Duodenal mucosa (tissue), 2 donors: ENCODE measurements around the gene TELO2.

Source experiments
- H3K27ac ChIP-seq: one replicate; pipeline ENCODE4 v1.7.0; 2013; ENCODE audit warnings: low read depth, low read length
- H3K27me3 ChIP-seq, 2 donors: one replicate each; pipeline ENCODE4 v1.7.0; 2013; ENCODE audit warnings: low read length in 2 of 2, control low read depth in 1 of 2; ENCODE audit not compliant: insufficient read depth in 2 of 2, control insufficient read depth in 1 of 2
- H3K36me3 ChIP-seq, 2 donors: one replicate each; pipeline ENCODE4 v1.7.0; 2013; ENCODE audit warnings: low read length in 2 of 2, control low read depth in 1 of 2; ENCODE audit not compliant: insufficient read depth in 2 of 2, control insufficient read depth in 1 of 2
- H3K4me1 ChIP-seq, 2 donors: one replicate each; pipeline ENCODE4 v1.7.0; 2013; ENCODE audit warnings: low read length in 2 of 2, control low read depth in 1 of 2; ENCODE audit not compliant: insufficient read depth in 2 of 2, control insufficient read depth in 1 of 2
- H3K4me3 ChIP-seq, 2 donors: one replicate each; pipeline ENCODE4 v1.7.0; 2013; ENCODE audit warnings: low read length in 2 of 2, low read depth in 1 of 2
- H3K9ac ChIP-seq, 2 donors: one replicate each; pipeline ENCODE4 v1.7.0; 2013; ENCODE audit warnings: low read length in 2 of 2, low read depth in 1 of 2
- H3K9me3 ChIP-seq, 2 donors: one replicate each; pipeline ENCODE4 v1.7.0; 2013; ENCODE audit warnings: low read length in 2 of 2, control low read depth in 1 of 2; ENCODE audit not compliant: control insufficient read depth in 1 of 2

The TELO2 gene

DNA sequence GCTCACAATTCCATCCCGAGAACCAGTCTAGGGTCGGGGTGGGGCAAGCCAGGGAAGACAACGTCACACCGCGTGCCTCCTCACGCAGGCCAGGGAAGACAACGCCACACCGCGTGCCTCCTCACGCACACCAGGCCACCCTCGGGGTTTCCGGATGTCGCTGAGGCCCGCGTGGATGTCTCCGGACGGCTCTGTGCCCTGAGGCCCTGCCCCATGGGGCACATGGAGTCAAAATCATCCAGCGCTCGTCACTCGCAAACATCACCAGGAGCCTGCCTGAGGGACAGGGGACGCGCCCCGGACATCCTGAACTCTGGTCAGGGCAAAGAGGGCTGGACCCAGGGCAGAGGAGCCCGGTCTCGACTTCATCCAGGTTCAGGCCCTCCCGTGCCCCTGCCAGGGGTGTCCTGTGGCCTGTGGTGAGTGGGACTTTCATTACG is 44.0 kb downstream of the TELO2 start:
- Histone ChIP-seq H3K27ac (peak overlapping the region; percentile 42), H3K4me3 (peak overlapping the region in 1 of 2 donors; percentile 36), H3K36me3 (peaks cover 0 to 21% of the 10 kb centered on the region in 2 donors)

GRCh38 chr16:1537763-1538289 is 44.7 kb downstream of the TELO2 start:
- no peak overlapping the region for H3K27ac ChIP-seq
- no peak overlapping the region for H3K4me3 ChIP-seq
- H3K9me3 ChIP-seq, result no peaks in the 10 kb centered on the region
- H3K4me1 ChIP-seq, result peaks cover 4 to 26% of the 10 kb centered on the region in 2 donors
- peaks cover 0 to 26% of the 10 kb centered on the region in 2 donors for H3K36me3 ChIP-seq
- H3K9ac ChIP-seq, result no peak overlapping the region
- no peaks in the 10 kb centered on the region for H3K27me3 ChIP-seq

More for the DNA sequence above, 44.0 kb downstream of the TELO2 start:
- Histone ChIP-seq H3K9me3 (no peaks in the 10 kb centered on the region), H3K27me3 (no peaks in the 10 kb centered on the region), H3K4me1 (peaks cover 0 to 21% of the 10 kb centered on the region in 2 donors), H3K9ac (peak overlapping the region in 1 of 2 donors; percentile 18)

- Histone ChIP-seq H3K27me3 (no peaks in the 10 kb centered on the region), H3K9ac (no peak overlapping the region), H3K9me3 (no peaks in the 10 kb centered on the region), H3K27ac (no peak overlapping the region), H3K4me3 (no peak overlapping the region), H3K36me3 (peaks cover 0 to 26% of the 10 kb centered on the region in 2 donors), H3K4me1 (peaks cover 9 to 34% of the 10 kb centered on the region in 2 donors)
These were observed 45.8 kb downstream of the TELO2 start for GRCh38 chr16:1538804-1539520.

GRCh38 chr16:1539720-1540555 is 46.8 kb downstream of the TELO2 start:
- Histone ChIP-seq H3K4me1 (peaks cover 10 to 35% of the 10 kb centered on the region in 2 donors), H3K27me3 (no peaks in the 10 kb centered on the region), H3K9ac (no peak overlapping the region), H3K4me3 (no peak overlapping the region), H3K9me3 (no peaks in the 10 kb centered on the region), H3K36me3 (peaks cover 0 to 26% of the 10 kb centered on the region in 2 donors), H3K27ac (no peak overlapping the region)

- H3K27ac ChIP-seq, result no peak overlapping the region
- no peak overlapping the region for H3K4me3 ChIP-seq
- H3K27me3 ChIP-seq, result no peaks in the 10 kb centered on the region
- H3K4me1 ChIP-seq, result peaks cover 14 to 39% of the 10 kb centered on the region in 2 donors
- peaks cover 0 to 26% of the 10 kb centered on the region in 2 donors for H3K36me3 ChIP-seq
- no peaks in the 10 kb centered on the region for H3K9me3 ChIP-seq
- H3K9ac ChIP-seq, result no peak overlapping the region
These were observed 47.3 kb downstream of the TELO2 start for GRCh38 chr16:1540556-1540855.

GRCh38 chr16:1541293-1542165 is 48.4 kb downstream of the TELO2 start:
- Histone ChIP-seq H3K9me3 (no peaks in the 10 kb centered on the region), H3K4me3 (no peak overlapping the region), H3K36me3 (peaks cover 0 to 26% of the 10 kb centered on the region in 2 donors), H3K27ac (no peak overlapping the region), H3K4me1 (peaks cover 22 to 40% of the 10 kb centered on the region in 2 donors), H3K27me3 (no peaks in the 10 kb centered on the region), H3K9ac (no peak overlapping the region)

GRCh38 chr16:1542166-1542500 is 49.0 kb downstream of the TELO2 start:
- Histone ChIP-seq H3K9ac (no peak overlapping the region), H3K9me3 (no peaks in the 10 kb centered on the region), H3K4me1 (peaks cover 22 to 35% of the 10 kb centered on the region in 2 donors), H3K36me3 (peaks cover 0 to 20% of the 10 kb centered on the region in 2 donors), H3K27ac (no peak overlapping the region), H3K27me3 (no peaks in the 10 kb centered on the region), H3K4me3 (no peak overlapping the region)

- Histone ChIP-seq H3K4me1 (peaks cover 22 to 36% of the 10 kb centered on the region in 2 donors), H3K27me3 (no peaks in the 10 kb centered on the region), H3K9me3 (no peaks in the 10 kb centered on the region), H3K36me3 (peaks cover 0 to 17% of the 10 kb centered on the region in 2 donors), H3K4me3 (no peak overlapping the region), H3K27ac (no peak overlapping the region), H3K9ac (no peak overlapping the region)
These were observed 49.4 kb downstream of the TELO2 start for GRCh38 chr16:1542533-1542932.

DNA sequence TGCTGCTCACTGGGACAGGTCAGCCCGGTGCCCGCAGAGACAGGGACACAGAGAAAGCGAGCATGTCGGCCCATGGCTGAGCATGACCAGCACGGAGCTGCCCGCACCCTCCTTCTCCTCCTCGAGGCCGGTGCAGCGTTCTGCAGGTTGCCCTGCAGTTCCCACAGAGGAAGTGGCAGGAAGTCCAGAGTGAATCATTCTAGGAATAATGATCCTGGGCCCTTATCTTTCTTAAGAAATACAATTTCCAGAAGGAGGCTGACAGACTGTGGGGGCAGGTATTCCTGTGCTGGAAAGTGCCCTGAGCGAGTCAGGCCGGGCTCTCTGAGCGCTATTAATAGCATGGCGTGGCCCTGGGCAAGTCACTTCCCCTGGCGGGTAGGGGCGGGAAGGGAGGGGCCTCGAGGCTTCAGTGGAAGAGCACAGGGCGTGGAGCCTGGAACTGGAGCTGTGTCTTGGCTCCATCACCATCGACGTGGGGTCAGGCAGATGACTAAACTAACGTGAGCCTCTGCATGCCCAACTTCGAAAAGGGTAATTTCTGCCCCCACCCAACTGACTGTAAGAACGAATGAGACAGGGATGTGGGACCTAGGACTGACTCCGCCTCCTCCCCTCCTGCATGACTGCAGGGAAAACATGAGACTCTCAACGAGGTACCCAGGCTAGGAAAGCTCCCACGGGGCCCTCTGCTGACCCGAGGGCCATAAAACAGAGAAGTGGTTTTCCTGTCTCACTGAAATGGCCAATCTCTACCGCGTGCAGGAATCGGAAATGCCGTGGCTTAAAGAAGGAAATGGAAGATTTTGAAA is 50.1 kb downstream of the TELO2 start:
- Histone ChIP-seq H3K27ac (no peak overlapping the region), H3K27me3 (no peaks in the 10 kb centered on the region), H3K4me3 (peak overlapping the region in 1 of 2 donors; percentile 14), H3K9me3 (no peaks in the 10 kb centered on the region), H3K4me1 (peaks cover 22 to 39% of the 10 kb centered on the region in 2 donors), H3K9ac (no peak overlapping the region), H3K36me3 (peaks cover 0 to 15% of the 10 kb centered on the region in 2 donors)
